Keratinocyte (primary cell): Measurements from ENCODE around the gene STX8.

Source experiments
- CTCF ChIP-seq, 3 experiments: IDR thresholded peaks in 1 of 3; conservative IDR thresholded peaks in 1 of 3; optimal IDR thresholded peaks in 1 of 3; 2 replicates in 2 of 3; 3 replicates in 1 of 3; pipeline versions ENCODE3 to v1.5.1; 2011; ENCODE audit warnings: low read length in 3 of 3, mild to moderate bottlenecking in 3 of 3, moderate library complexity in 2 of 3, control low read depth in 1 of 3, inconsistent platforms in 1 of 3; ENCODE audit not compliant: insufficient read depth in 2 of 3; ENCODE audit errors: extremely low read depth in 1 of 3
- EZH2 ChIP-seq: IDR thresholded peaks from one replicate; pipeline ENCODE4 v1.6.1; 2012; ENCODE audit warnings: inconsistent platforms, mild to moderate bottlenecking, low read length, moderate library complexity

- TF ChIP-seq CTCF (optimal IDR thresholded peaks at IDR 0.05 in 1 of 3, IDR thresholded peaks at IDR 0.05 in 1 of 3, conservative IDR thresholded peaks at IDR 0.05 in 1 of 3; ENCODE audit: extremely low read depth in 1 of 3, insufficient read depth in 2 of 3, low read length in 3 of 3) (no peak), EZH2 (no peak)
These were observed 365.7 kb downstream of the STX8 start for GRCh38 chr17:9209781-9210370.
